ENCODE measurements around the gene SMIM9. TPM values are rescaled to one million over a fixed set of nuclear protein-coding genes. Genes with fewer than 3 reads are reported as not detected.
A peak's percentile ranks its signal among the peaks of the same experiment; 100 is the strongest.

SMIM9 gene
- total RNA-seq, 2 donors from 2014 or later = not detected

DNA sequence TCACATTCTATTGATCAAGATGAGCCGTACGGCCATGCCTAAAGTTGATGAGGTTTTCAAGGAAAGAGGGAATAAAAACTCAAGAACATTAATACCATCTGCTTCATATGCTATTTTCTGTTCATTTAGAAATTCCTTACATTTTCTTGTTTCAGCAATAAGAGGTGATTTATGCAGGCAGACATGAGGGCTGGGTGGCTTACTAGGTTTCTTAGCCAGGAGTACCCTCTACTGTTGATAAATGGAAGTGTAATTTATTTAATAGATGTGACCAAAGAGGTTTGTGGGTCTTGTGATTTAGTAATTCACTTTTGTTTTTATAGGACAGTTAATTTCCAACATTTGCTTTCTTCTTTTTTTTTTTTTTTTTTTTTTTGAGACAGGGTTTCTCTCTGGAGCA lies 6.4 kb upstream of the SMIM9 start:
- Histone ChIP-seq H3K27me3 (replicated peaks; ENCODE audit: insufficient read depth) (no peaks in the 10 kb centered on the region), H3K36me3 (no peaks in the 10 kb centered on the region), H3K4me3 (no peak overlapping the region), H3K9me3 (no peaks in the 10 kb centered on the region), H3K27ac (no peak overlapping the region), H3K4me1 (ENCODE audit: control insufficient read depth in 1 of 2, low read depth in 2 of 2) (no peaks in the 10 kb centered on the region)
- ATAC-seq (ENCODE audit: insufficient number of reproducible peaks, low FRiP score, low read depth) (no peak), DNase-seq (ENCODE audit: low spot score) (no peak)
- TF ChIP-seq CTCF (IDR thresholded peaks at IDR 0.05) = peak; percentile 24

- no peak for ATAC-seq (ENCODE audit: insufficient number of reproducible peaks, low FRiP score, low read depth)
- Histone ChIP-seq H3K36me3 (no peaks in the 10 kb centered on the region), H3K9me3 (no peaks in the 10 kb centered on the region), H3K4me1 (ENCODE audit: control insufficient read depth in 1 of 2, low read depth in 2 of 2) (no peaks in the 10 kb centered on the region), H3K27ac (no peak overlapping the region), H3K4me3 (no peak overlapping the region), H3K27me3 (replicated peaks; ENCODE audit: insufficient read depth) (no peaks in the 10 kb centered on the region)
- no peak for DNase-seq (ENCODE audit: low spot score)
- no peak for TF ChIP-seq CTCF (IDR thresholded peaks at IDR 0.05)
Measured at GRCh38 chrX:154836163-154836562, 1.7 kb upstream of the SMIM9 start.

GRCh38 chrX:154833746-154834274 lies 652 bp downstream of the SMIM9 start:
- no peak for TF ChIP-seq CTCF (IDR thresholded peaks at IDR 0.05)
- H3K27ac ChIP-seq = no peak overlapping the region
- H3K27me3 ChIP-seq (replicated peaks; ENCODE audit: insufficient read depth) = no peaks in the 10 kb centered on the region
- H3K4me3 ChIP-seq = no peak overlapping the region
- H3K9me3 ChIP-seq = no peaks in the 10 kb centered on the region
- ATAC-seq (ENCODE audit: insufficient number of reproducible peaks, low FRiP score, low read depth) = no peak
- no peaks in the 10 kb centered on the region for H3K36me3 ChIP-seq
- DNase-seq (ENCODE audit: low spot score) = no peak
- no peaks in the 10 kb centered on the region for H3K4me1 ChIP-seq (ENCODE audit: control insufficient read depth in 1 of 2, low read depth in 2 of 2)

DNA sequence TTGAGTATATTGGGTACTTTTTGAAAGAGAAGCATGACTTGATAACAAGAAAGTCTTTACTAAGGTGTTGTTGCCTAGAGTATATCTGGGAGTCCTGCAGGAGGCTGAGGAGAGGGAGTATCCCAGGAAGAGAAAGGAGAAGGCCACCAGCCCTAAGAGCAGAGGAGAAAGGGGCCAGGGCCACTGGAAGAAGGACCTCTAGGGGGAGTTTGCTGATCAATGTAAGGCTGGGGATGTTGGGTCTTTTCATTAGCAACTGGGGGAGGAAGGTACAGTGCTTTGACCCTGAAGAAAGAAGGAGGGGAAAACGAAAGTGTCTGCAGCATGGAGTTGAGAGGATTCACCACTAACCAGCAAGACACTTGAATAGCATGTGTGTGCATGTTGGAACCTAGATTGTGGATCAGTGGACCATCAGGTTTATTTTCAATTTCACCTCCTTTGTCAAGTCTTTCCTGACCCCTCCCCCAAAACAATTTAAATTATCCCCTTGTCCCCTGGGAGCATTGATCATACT lies 4.5 kb downstream of the SMIM9 start:
- no peaks in the 10 kb centered on the region for H3K36me3 ChIP-seq
- no peaks in the 10 kb centered on the region for H3K27me3 ChIP-seq (replicated peaks; ENCODE audit: insufficient read depth)
- H3K9me3 ChIP-seq = no peaks in the 10 kb centered on the region

DNA sequence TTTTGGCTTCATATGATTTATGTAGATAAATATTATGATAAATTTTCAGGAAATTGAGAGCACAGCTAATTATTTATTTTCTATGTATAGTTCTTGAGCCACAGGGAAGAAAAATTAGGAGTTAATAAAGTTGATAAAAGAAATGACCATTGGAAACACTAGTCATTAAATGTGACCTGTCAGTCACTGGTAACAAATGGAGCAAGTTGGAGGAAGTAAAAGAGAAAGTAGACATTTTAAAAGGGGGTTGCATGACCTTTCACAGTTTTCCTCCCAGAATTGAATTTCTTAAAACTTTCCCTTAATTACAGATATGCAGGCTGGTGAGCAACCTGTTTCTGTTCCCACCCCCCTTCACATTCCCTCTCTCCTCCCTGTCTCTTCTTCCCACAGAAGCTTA lies 5.3 kb downstream of the SMIM9 start:
- TF ChIP-seq CTCF (IDR thresholded peaks at IDR 0.05) = no peak
- no peak overlapping the region for H3K4me3 ChIP-seq
- H3K27me3 ChIP-seq (replicated peaks; ENCODE audit: insufficient read depth) = no peaks in the 10 kb centered on the region
- ATAC-seq (ENCODE audit: insufficient number of reproducible peaks, low FRiP score, low read depth) (no peak), DNase-seq (ENCODE audit: low spot score) (no peak)
- no peaks in the 10 kb centered on the region for H3K36me3 ChIP-seq
- H3K9me3 ChIP-seq = no peaks in the 10 kb centered on the region
- H3K27ac ChIP-seq = no peak overlapping the region
- H3K4me1 ChIP-seq (ENCODE audit: control insufficient read depth in 1 of 2, low read depth in 2 of 2) = no peaks in the 10 kb centered on the region

More for the DNA sequence above, 4.5 kb downstream of the SMIM9 start:
- Histone ChIP-seq H3K27ac (no peak overlapping the region), H3K4me1 (ENCODE audit: control insufficient read depth in 1 of 2, low read depth in 2 of 2) (no peaks in the 10 kb centered on the region), H3K4me3 (no peak overlapping the region)
- ATAC-seq (ENCODE audit: insufficient number of reproducible peaks, low FRiP score, low read depth) = no peak
- TF ChIP-seq CTCF (IDR thresholded peaks at IDR 0.05) = no peak
- DNase-seq (ENCODE audit: low spot score) = no peak
